ENCODE results near the gene ATG7. TPM values are rescaled to one million over a fixed set of nuclear protein-coding genes. Genes with fewer than 3 reads are reported as not detected.
"Not testable (repeated sequence)": the region's sequence is repeated elsewhere in the genome, so short reads cannot be mapped to it uniquely, and the experiment has no call there.

ATG7 gene
- total RNA-seq, 1 donor from 2014 or later = 40.3 TPM

DNA sequence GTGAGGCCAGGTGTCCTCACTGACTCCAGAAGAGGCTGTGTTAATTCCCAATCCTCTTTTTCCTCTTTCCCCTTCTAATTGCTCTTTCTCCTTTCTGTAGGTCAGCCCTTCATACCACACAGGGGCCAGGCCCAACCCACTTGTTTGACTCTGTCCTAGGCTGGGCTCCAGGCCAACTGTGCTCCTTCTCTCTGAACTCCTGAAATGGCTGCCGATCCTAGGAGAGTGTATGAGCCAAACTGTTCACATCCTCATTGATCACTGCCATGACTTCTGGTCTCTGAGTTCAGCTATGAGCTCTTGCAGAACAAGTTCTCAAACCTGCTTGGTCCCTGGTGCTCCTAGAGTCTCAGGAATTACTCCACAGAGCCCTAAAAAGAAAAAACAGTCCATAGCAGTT is 226.4 kb downstream of the ATG7 start:
- peak overlapping the region; percentile 92 for H3K27ac Mint-ChIP-seq
- peaks cover 6% of the 10 kb centered on the region for H3K36me3 Mint-ChIP-seq
- peaks cover 35% of the 10 kb centered on the region for H3K4me1 Mint-ChIP-seq

DNA sequence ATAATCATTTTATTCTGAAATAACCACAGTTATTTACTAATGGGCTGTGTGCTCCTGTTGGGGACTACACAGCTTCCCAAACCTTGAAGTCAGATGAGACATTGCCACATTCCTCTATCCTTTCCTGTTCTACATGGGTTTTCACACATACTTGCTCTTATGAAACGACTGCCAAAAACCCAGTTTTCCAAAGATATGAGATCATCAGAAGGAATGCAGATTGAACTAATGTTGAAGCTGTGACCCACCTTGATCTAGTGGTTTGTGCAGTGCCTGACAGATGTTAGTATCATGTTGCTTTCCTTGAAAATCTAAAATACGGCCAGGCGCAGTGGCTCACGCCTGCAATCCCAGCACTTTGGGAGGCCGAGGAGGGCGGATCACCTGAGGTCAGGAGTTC is 226.9 kb downstream of the ATG7 start:
- peak overlapping the region; percentile 92 for H3K27ac Mint-ChIP-seq
- peaks cover under 1% of the 10 kb centered on the region for H3K36me3 Mint-ChIP-seq
- H3K4me1 Mint-ChIP-seq = peaks cover 35% of the 10 kb centered on the region
- H3K27me3 Mint-ChIP-seq (ENCODE audit: low read depth) = no peaks in the 10 kb centered on the region
- no peak for DNase-seq (ENCODE audit: low spot score in 2 of 2, unreplicated experiment in 2 of 2)
- no peak overlapping the region for H3K4me3 Mint-ChIP-seq
- peaks cover 4% of the 10 kb centered on the region for H3K9me3 Mint-ChIP-seq
- TF ChIP-seq, protein P1, sequence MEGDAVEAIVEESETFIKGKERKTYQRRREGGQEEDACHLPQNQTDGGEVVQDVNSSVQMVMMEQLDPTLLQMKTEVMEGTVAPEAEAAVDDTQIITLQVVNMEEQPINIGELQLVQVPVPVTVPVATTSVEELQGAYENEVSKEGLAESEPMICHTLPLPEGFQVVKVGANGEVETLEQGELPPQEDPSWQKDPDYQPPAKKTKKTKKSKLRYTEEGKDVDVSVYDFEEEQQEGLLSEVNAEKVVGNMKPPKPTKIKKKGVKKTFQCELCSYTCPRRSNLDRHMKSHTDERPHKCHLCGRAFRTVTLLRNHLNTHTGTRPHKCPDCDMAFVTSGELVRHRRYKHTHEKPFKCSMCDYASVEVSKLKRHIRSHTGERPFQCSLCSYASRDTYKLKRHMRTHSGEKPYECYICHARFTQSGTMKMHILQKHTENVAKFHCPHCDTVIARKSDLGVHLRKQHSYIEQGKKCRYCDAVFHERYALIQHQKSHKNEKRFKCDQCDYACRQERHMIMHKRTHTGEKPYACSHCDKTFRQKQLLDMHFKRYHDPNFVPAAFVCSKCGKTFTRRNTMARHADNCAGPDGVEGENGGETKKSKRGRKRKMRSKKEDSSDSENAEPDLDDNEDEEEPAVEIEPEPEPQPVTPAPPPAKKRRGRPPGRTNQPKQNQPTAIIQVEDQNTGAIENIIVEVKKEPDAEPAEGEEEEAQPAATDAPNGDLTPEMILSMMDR (IDR thresholded peaks at IDR 0.05; ENCODE audit: unreplicated experiment) = no peak

More for the DNA sequence above, 226.4 kb downstream of the ATG7 start:
- Mint-ChIP-seq H3K9me3 (peaks cover 9% of the 10 kb centered on the region), H3K4me3 (no peak overlapping the region), H3K27me3 (ENCODE audit: low read depth) (no peaks in the 10 kb centered on the region)
- TF ChIP-seq, protein P1 (IDR thresholded peaks at IDR 0.05; ENCODE audit: unreplicated experiment) = no peak
- no peak for DNase-seq (ENCODE audit: low spot score in 2 of 2, unreplicated experiment in 2 of 2)

DNA sequence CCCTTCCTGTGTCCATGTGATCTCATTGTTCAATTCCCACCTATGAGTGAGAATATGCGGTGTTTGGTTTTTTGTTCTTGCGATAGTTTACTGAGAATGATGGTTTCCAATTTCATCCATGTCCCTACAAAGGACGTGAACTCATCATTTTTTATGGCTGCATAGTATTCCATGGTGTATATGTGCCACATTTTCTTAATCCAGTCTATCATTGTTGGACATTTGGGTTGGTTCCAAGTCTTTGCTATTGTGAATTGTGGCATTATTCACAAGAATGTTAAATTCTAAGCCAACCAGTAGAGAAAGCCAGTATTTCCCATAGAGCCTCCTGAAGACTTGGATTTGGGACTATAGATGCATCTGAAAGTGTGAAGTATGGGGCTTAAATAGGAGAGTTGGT is 230.2 kb downstream of the ATG7 start:
- not testable (repeated sequence) for H3K27ac Mint-ChIP-seq; H3K27me3 Mint-ChIP-seq (ENCODE audit: low read depth); H3K9me3 Mint-ChIP-seq; DNase-seq (ENCODE audit: low spot score in 2 of 2, unreplicated experiment in 2 of 2); H3K36me3 Mint-ChIP-seq; H3K4me3 Mint-ChIP-seq
- peaks cover 29% of the 10 kb centered on the region for H3K4me1 Mint-ChIP-seq

DNA sequence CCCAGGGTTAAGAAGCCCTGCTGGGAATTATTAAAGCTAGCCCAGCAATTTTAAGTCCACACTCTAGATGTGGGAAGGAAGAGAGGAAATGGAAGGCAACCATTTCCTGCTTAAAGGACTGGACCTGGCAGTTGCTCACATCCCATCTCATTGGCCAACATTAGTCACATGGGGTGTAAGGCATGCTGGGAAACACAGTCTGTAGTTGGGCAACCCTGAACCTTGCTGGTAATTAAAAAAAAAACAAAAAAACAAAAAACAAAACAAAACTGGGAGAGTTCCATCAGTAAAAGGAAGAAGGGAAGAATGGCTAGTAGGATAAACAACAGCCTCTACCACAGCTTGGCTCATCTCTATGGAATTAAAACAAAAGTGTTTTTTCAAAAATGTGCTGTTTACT is 235.5 kb downstream of the ATG7 start:
- Mint-ChIP-seq H3K9me3 (no peaks in the 10 kb centered on the region), H3K4me1 (peaks cover 46% of the 10 kb centered on the region), H3K36me3 (no peaks in the 10 kb centered on the region), H3K27ac (peak overlapping the region; percentile 93), H3K27me3 (ENCODE audit: low read depth) (no peaks in the 10 kb centered on the region), H3K4me3 (no peak overlapping the region)
- no peak for DNase-seq (ENCODE audit: low spot score in 2 of 2, unreplicated experiment in 2 of 2)
- TF ChIP-seq, protein P1 (IDR thresholded peaks at IDR 0.05; ENCODE audit: unreplicated experiment) = no peak

DNA sequence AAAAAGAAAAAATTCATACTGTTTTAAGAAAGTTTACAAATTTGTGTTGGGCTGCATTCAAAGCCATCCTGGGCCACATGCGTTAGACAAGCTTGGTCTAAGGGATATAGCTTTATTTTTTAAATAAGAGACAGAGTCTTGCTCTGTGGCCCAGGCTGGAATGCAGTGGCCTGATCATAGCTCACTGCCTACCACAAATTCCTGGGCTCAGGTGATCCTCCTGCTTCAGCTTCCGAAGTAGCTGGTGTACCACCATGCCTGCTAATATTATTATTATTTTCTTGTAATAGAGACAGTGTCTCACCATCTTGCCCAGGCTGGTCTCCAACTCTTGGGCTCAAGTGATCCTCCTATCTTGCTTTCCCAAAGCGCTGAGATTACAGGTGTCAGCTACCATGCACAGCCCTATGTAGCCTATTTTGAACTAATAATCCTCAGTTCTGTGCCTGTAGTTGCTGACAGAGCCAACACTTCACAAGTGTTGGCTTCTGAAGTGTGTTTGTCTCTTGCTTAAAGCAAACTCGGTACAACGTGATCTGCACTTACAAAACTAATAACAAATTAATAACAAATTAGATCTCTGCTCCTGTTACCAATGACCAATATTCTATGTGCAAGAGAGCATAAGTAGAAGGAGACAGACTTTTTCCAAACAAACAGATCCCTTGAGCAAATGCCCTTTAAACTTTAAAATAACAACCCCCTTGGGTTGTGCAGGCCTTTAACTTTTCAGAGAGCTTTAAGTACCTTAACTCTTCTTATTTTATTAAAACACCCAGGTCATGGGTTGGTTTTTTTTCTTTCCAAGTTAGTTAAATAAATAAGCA is 236.4 kb downstream of the ATG7 start:
- TF ChIP-seq, protein P1 (IDR thresholded peaks at IDR 0.05; ENCODE audit: unreplicated experiment) = no peak
- Mint-ChIP-seq H3K27ac (peak overlapping the region; percentile 93), H3K9me3 (no peaks in the 10 kb centered on the region), H3K27me3 (ENCODE audit: low read depth) (no peaks in the 10 kb centered on the region), H3K4me1 (peaks cover 46% of the 10 kb centered on the region), H3K4me3 (no peak overlapping the region), H3K36me3 (no peaks in the 10 kb centered on the region)
- no peak for DNase-seq (ENCODE audit: low spot score in 2 of 2, unreplicated experiment in 2 of 2)

DNA sequence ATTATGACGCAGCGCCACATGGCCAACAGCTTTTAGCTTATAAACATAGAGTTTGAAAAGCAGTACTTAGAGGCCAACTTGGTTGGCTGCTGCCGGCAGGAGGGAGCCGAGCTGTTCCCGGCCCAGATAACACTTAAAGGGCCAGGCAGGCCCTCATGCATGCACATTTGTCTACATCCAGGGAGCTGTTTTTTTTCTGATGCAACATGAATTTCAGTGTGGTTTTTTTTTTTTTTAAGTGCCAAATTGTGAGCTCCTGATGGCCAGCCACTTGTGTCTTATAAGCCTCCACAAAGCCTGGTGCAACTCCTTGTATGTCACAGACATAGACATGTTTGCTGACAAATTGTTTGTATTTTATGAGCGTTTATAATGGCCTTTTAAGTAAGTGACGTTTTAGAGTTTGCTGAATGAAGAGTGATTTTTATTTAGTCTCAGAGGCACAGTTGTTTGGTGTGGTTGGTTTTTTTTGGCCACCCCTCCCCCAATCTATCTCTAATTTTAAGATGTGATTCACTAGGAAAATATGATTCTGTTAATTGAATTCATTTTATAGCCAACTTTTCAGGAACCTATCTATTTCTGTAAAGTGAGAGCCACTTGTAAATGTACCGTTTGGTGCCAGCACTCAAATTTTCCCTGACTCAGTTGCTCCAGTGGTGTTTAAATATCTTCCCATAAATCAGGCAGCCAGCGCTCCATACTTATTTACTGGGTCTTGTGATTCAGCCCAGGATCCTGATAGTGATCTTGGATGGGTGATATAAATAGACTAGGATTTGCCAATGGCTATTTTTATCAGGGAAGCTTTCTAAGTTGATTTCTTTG is 237.2 kb downstream of the ATG7 start:
- H3K9me3 Mint-ChIP-seq = no peaks in the 10 kb centered on the region
- H3K36me3 Mint-ChIP-seq = no peaks in the 10 kb centered on the region
- H3K27me3 Mint-ChIP-seq (ENCODE audit: low read depth) = no peaks in the 10 kb centered on the region
- peak overlapping the region; percentile 22 for H3K4me3 Mint-ChIP-seq
- H3K27ac Mint-ChIP-seq = peak overlapping the region; percentile 93
- TF ChIP-seq, protein P1 (IDR thresholded peaks at IDR 0.05; ENCODE audit: unreplicated experiment) = no peak
- no peak for DNase-seq (ENCODE audit: low spot score in 2 of 2, unreplicated experiment in 2 of 2)
- peaks cover 51% of the 10 kb centered on the region for H3K4me1 Mint-ChIP-seq
